Stomach smooth muscle (tissue), 2 donors: Measurements from ENCODE around the gene SPTBN1.

Source experiments
- H3K27ac ChIP-seq: one replicate; pipeline ENCODE4 v1.7.0; 2013; ENCODE audit warnings: mild to moderate bottlenecking, low read length, inconsistent platforms
- H3K27me3 ChIP-seq, 2 donors: one replicate each; pipeline ENCODE4 v1.7.0; 2013; ENCODE audit warnings: low read length in 2 of 2; ENCODE audit not compliant: insufficient read depth in 2 of 2, control insufficient read depth in 1 of 2
- H3K36me3 ChIP-seq, 2 donors: one replicate each; pipeline ENCODE4 v1.7.0; 2013; ENCODE audit warnings: low read length in 2 of 2; ENCODE audit not compliant: control insufficient read depth in 2 of 2, insufficient read depth in 2 of 2
- H3K4me1 ChIP-seq: one replicate; pipeline ENCODE4 v1.7.0; 2013; ENCODE audit warnings: low read length; ENCODE audit not compliant: control insufficient read depth, insufficient read depth
- H3K4me3 ChIP-seq, 2 donors: one replicate each; pipeline ENCODE4 v1.7.0; 2013; ENCODE audit warnings: low read length in 2 of 2
- H3K9ac ChIP-seq, 2 donors: one replicate each; pipeline ENCODE4 v1.7.0; 2013; ENCODE audit warnings: low read length in 2 of 2, mild to moderate bottlenecking in 1 of 2
- H3K9me3 ChIP-seq, 2 donors: one replicate each; pipeline ENCODE4 v1.7.0; 2013; ENCODE audit warnings: low read length in 2 of 2; ENCODE audit not compliant: control insufficient read depth in 2 of 2
- donor health status: healthy.
- donor health status: Pancreatic carcinoma.

SPTBN1 gene

DNA sequence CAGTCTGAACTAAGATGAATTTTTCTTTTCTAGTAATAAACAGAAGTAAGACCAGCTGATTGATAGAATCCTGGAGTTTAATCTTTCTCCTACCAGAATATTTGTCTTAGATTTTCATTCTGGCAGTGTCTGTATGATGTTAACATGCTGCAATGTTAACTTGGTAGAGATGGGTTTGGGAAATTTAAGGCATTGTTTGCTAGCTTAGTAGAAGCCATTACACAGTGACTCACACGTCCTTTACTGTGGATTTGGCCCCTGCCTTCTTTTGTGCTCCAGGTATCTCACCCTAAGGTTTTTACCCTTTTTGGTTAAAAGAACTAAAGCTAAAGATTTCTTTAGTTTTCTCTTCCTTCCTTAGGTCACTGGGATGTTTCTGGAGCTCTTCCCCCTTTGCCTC lies 84.1 kb downstream of the SPTBN1 start:
- H3K4me1 ChIP-seq, result peaks cover 8% of the 10 kb centered on the region
- H3K4me3 ChIP-seq, result no peak overlapping the region
- H3K27ac ChIP-seq, result no peak overlapping the region
- H3K27me3 ChIP-seq, result no peaks in the 10 kb centered on the region
- H3K9me3 ChIP-seq, result no peaks in the 10 kb centered on the region
- H3K9ac ChIP-seq, result no peak overlapping the region
- peaks cover 0 to 3% of the 10 kb centered on the region in 2 donors for H3K36me3 ChIP-seq

DNA sequence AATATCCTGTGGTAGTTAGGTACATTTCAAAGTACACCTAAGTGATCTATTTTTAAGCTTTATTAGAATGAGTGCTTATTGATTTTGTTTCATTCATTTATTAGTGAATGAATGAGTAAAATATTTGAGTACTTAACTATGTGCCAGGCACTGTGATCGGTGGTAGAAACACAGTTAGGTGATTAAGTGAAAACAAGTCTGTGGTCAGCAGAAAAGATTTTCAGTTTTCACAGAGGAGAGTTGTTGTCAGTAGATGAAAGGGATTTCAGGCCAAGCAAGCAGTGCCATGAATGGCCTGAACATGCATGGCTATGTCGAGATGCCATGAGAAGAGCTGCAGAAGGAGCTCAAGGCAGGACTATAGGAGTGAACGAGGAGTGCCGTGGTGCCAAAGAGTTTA lies 85.9 kb downstream of the SPTBN1 start:
- Histone ChIP-seq H3K27ac (no peak overlapping the region), H3K9ac (no peak overlapping the region), H3K4me3 (no peak overlapping the region)

DNA sequence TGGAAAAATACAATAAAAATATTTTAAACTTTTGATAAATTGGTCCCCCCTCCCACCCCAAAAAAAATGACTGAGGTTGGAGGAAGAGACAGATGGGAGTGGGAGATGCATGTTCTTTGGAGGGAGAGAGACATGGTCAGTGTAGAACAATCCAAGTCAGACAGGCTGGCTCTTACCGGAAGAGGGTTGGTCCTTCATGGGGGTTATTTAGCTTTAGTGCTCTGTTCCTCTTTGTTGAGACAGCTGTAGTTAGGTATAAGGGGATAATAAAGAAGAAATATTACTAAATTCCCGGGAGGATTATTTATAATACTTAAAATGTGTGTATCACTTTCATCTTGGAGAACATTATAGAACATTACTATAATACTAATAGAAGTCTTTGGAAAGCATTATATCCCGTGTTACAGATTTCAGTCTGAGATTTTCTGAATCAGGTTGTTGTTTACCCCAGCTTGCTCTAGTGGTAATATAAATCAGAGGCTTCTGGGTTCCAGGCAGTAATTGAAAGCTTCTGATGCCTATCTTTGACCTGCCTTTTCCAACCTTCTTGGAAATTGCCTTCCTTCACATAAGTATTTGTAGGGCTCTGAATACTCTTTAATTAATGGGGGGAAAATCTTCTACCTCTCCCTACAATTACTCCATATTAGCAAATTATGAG lies 87.7 kb downstream of the SPTBN1 start:
- Histone ChIP-seq H3K9ac (no peak overlapping the region), H3K27me3 (no peaks in the 10 kb centered on the region), H3K9me3 (no peaks in the 10 kb centered on the region), H3K27ac (no peak overlapping the region), H3K36me3 (peaks cover 0 to 1% of the 10 kb centered on the region in 2 donors), H3K4me3 (no peak overlapping the region), H3K4me1 (peaks cover 10% of the 10 kb centered on the region)

More for the DNA sequence above, 85.9 kb downstream of the SPTBN1 start:
- Histone ChIP-seq H3K36me3 (peaks cover 0 to 3% of the 10 kb centered on the region in 2 donors), H3K9me3 (no peaks in the 10 kb centered on the region), H3K4me1 (peaks cover 8% of the 10 kb centered on the region), H3K27me3 (no peaks in the 10 kb centered on the region)

DNA sequence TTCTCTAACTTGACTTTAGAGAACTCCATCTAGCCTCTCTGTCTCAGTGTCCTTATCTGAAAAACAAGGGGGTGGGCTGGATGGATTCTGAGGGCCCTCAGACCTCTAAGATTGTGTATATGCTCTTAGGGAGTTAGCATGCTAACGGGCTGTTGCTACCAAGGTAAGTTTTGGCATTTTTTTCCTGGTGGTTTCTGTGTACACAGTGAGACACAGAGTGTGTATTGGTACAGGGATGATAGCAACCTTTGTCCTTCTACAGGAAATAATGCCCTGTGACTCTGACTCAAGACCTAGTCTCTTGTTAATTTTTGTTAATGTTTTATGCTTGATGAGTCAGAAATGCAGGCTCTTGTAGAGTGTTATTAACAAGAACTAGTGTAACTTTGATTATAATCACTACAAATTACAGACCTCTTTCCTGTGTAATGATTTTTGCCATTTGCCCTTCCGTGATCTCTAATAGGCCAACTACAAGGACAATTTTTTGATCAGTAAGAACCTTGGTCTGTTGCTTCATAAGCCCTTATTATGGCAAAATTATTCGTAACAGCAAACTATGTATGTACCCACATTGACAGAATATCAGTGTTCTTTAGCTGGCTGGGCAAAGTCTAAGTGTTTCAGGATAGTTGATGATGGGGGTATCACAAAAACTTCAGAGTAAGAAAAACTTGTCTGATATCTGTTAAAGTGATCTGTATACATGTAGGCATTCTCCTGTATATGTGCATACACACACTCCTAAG lies 89.7 kb downstream of the SPTBN1 start:
- Histone ChIP-seq H3K4me3 (no peak overlapping the region), H3K4me1 (peaks cover 10% of the 10 kb centered on the region), H3K9me3 (no peaks in the 10 kb centered on the region), H3K27me3 (no peaks in the 10 kb centered on the region), H3K27ac (no peak overlapping the region), H3K9ac (no peak overlapping the region), H3K36me3 (no peaks in the 10 kb centered on the region)

DNA sequence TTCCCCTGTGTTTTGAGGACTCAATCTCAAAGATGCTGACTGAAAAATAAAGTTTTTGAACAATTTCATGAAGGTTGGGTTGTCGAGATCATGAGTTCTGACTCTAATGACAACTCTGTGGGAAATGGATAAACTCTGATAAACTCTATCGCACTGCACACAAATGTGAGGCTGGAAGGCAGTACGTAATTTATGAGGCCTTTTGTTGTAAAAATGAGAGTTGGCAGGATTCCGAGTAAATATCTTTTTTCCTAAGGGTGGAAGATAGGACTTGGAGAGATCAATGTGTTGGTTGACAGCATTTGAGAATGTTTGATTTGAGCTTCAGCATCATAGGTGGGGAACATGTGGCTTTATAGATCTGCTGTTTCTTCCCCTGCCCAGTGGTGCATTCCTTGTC lies 90.4 kb downstream of the SPTBN1 start:
- no peak overlapping the region for H3K9ac ChIP-seq
- H3K4me3 ChIP-seq, result no peak overlapping the region
- no peaks in the 10 kb centered on the region for H3K9me3 ChIP-seq
- H3K4me1 ChIP-seq, result peaks cover 13% of the 10 kb centered on the region
- H3K27me3 ChIP-seq, result no peaks in the 10 kb centered on the region
- no peak overlapping the region for H3K27ac ChIP-seq
- H3K36me3 ChIP-seq, result no peaks in the 10 kb centered on the region

DNA sequence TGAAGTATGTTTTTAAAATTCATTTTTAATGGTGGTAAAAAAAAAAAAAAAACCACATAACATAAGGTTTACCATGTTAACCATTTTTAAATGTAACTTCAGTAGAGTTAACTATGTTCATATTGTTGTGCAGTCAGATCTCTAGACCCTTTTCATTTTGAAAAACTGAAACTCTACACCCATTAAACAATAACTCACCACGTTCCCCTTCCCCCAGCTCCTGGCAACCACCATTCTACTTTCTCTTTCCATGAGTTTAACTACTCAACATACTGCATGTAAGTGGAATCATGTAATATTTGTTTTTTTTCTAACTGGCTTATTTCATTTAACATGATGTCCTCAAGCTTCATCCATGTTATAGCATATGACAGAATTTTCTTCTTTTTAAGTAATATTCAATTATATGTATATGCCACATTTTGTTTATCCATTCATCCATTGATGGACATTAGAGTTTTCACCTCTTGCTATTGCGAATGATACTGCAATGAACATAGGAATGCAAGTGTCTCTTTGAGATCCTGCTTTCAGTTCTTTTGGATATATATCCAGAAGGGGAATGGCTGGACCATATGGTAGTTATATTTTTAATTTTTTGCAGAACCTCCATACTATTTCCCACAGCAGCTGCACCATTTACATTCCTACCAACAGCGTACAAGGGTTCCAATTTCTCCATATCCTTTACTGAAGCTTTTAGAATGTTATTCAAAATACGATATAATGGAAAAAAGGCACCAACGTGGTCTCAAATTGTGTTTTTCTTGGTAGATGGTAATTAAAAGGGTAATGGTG lies 91.0 kb downstream of the SPTBN1 start:
- Histone ChIP-seq H3K4me1 (peaks cover 14% of the 10 kb centered on the region), H3K4me3 (no peak overlapping the region), H3K9me3 (no peaks in the 10 kb centered on the region), H3K27me3 (no peaks in the 10 kb centered on the region), H3K36me3 (no peaks in the 10 kb centered on the region), H3K27ac (no peak overlapping the region), H3K9ac (no peak overlapping the region)

DNA sequence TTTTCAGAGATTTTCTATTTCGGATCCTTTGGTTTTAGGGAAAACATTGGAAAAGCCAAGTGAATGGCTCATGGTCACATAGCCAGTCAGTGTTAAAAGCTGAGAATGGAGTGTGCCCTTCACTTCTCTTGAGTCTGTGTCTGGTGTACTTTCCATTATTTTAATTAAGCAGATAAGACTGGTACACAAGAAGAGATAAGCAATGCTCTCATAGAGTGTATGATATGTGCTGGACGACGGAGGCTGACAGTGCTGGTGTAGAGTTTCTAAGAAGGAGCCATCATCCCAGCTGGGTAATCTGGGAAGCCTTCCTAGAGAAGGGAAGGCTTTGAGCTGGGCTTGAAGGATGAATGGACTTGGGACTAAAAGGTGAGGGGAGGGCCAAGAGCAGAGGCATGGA lies 93.3 kb downstream of the SPTBN1 start:
- Histone ChIP-seq H3K4me1 (peaks cover 19% of the 10 kb centered on the region), H3K27me3 (no peaks in the 10 kb centered on the region), H3K9me3 (no peaks in the 10 kb centered on the region), H3K4me3 (no peak overlapping the region), H3K27ac (no peak overlapping the region), H3K36me3 (peaks cover 0 to 3% of the 10 kb centered on the region in 2 donors), H3K9ac (no peak overlapping the region)

DNA sequence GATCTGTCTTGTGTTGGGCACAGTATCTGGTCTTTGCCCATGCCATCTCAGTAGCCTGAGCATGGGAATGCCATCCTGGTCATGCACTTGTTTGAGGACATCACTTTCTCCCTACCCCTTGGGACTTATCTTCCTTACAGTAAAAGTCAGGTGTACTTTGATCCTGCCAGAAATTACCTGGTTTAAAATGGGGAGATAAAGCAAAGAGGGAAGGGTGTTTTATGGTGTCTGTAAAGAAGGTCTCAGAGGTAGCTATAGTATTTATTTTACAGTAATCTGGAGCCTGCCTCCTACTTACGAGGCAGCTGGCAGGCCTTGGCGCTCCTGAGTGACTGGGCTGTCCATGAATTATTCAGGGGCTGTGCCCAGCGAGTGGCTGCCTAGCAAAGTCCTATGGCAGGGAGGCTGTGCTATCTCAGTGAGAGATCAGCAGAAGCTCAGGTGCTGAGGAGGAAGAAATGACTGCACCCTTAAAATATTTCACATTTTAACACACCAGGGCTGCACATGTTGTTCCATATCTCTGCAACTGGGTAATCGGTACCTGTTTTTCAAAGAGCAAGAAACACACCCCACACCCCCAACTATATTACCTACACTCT lies 93.9 kb downstream of the SPTBN1 start:
- Histone ChIP-seq H3K4me1 (peaks cover 19% of the 10 kb centered on the region), H3K27ac (no peak overlapping the region), H3K4me3 (no peak overlapping the region)

DNA sequence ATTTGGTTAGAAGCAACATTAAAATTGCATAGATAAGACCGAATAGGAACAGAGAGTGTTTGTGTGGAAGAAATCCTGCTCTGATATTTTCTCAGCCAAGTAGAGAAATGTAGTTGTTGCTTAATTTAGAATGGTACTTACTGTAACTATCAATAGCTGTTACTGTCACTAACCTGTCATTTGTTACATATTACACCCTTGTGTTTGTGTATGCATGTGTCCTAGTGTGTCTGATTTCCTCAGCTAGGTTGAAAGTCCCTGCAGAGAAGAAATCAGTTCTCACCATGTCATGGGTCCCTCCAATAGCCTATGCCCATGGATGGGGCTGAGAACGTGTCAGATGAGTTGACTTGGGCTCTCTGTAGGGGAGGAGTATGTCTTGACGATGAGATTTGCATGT lies 94.4 kb downstream of the SPTBN1 start:
- Histone ChIP-seq H3K36me3 (peaks cover 0 to 3% of the 10 kb centered on the region in 2 donors), H3K27ac (no peak overlapping the region), H3K9me3 (no peaks in the 10 kb centered on the region), H3K27me3 (no peaks in the 10 kb centered on the region), H3K9ac (no peak overlapping the region), H3K4me3 (no peak overlapping the region), H3K4me1 (peaks cover 24% of the 10 kb centered on the region)

More for the DNA sequence above, 93.9 kb downstream of the SPTBN1 start:
- peaks cover 0 to 3% of the 10 kb centered on the region in 2 donors for H3K36me3 ChIP-seq
- H3K9me3 ChIP-seq, result no peaks in the 10 kb centered on the region
- no peaks in the 10 kb centered on the region for H3K27me3 ChIP-seq
- H3K9ac ChIP-seq, result no peak overlapping the region

DNA sequence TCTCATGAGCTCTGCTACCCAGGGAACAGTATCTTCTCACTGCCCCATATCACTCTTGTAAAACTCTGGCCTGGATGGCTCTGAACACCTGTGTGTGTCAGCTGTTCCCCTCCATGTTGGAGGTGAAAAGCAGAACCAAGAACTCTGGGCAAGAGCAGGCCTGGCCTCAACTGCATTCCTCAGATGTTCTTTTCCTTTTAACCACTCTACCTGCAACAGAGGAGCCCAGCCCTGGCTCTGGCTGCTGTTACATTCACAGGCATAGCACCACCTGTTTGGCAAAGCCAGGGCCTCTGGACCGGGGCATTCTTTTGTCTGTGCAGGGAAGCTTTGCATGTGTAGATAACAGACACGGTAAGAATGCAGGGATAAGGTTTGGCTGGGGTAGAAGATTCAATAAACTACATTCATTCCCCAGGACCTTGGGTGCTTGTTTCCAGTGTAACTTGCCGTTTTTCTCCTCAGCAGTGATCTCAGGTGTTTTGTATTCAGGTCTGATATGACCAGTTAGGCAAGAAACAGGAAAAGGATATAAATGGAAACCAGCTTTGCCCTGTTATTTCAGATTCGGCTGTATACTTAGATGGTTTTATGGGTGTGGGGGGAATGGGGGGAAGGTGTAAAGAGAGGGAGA lies 95.1 kb downstream of the SPTBN1 start:
- Histone ChIP-seq H3K36me3 (peaks cover 0 to 3% of the 10 kb centered on the region in 2 donors), H3K9me3 (no peaks in the 10 kb centered on the region), H3K4me1 (peaks cover 28% of the 10 kb centered on the region), H3K9ac (no peak overlapping the region), H3K4me3 (no peak overlapping the region), H3K27ac (no peak overlapping the region), H3K27me3 (no peaks in the 10 kb centered on the region)
